HG03571 (cell line): ENCODE results near the gene PRSS21.
A peak's percentile ranks its signal among the peaks of the same experiment; 100 is the strongest.

ENCODE experiments used
- ATAC-seq: cut with Tn5 transposase; IDR thresholded peaks from one replicate; pipeline ENCODE4 v1.9.1; 2021; ENCODE audit not compliant: unreplicated experiment

The PRSS21 gene

GRCh38 chr16:2816751-2817339 lies at the start of gene PRSS21:
Gene PRSS21 (plus strand): TSS chr16:2817237. CDS start chr16:2817269, 32 bp downstream.
- no peak for ATAC-seq

GRCh38 chr16:2767891-2768290 lies 49.1 kb upstream of the PRSS21 start:
- ATAC-seq, result no peak

GRCh38 chr16:2768403-2769089 lies 48.5 kb upstream of the PRSS21 start:
- no peak for ATAC-seq

GRCh38 chr16:2769100-2769529 lies 47.9 kb upstream of the PRSS21 start:
- ATAC-seq, result no peak

GRCh38 chr16:2769675-2770056 lies 47.4 kb upstream of the PRSS21 start:
- ATAC-seq, result no peak

- ATAC-seq, result no peak
Observed at GRCh38 chr16:2770057-2770951, 46.7 kb upstream of the PRSS21 start.

GRCh38 chr16:2771496-2772402 lies 45.3 kb upstream of the PRSS21 start:
- no peak for ATAC-seq

GRCh38 chr16:2773188-2773968 lies 43.7 kb upstream of the PRSS21 start:
- ATAC-seq, result no peak

GRCh38 chr16:2774161-2774891 lies 42.7 kb upstream of the PRSS21 start:
- ATAC-seq, result no peak

GRCh38 chr16:2775131-2775716 lies 41.8 kb upstream of the PRSS21 start:
- no peak for ATAC-seq

- no peak for ATAC-seq
Observed at GRCh38 chr16:2775765-2776499, 41.1 kb upstream of the PRSS21 start.

- peak; percentile 19 for ATAC-seq
Observed at GRCh38 chr16:2776500-2777139, 40.4 kb upstream of the PRSS21 start.

- ATAC-seq, result peak; percentile 71
Observed at GRCh38 chr16:2777231-2777902, 39.7 kb upstream of the PRSS21 start, which contains the start of gene ELOB. Gene ELOB (minus strand): TSS chr16:2777280. CDS start chr16:2777239, 41 bp downstream.

- ATAC-seq, result no peak
Observed at GRCh38 chr16:2777903-2778629, 39.0 kb upstream of the PRSS21 start.

GRCh38 chr16:2778630-2778958 lies 38.4 kb upstream of the PRSS21 start:
- ATAC-seq, result no peak

- ATAC-seq, result no peak
Observed at GRCh38 chr16:2779151-2779920, 37.7 kb upstream of the PRSS21 start.
